ENCODE results near the gene TUBB4A.

DNA sequence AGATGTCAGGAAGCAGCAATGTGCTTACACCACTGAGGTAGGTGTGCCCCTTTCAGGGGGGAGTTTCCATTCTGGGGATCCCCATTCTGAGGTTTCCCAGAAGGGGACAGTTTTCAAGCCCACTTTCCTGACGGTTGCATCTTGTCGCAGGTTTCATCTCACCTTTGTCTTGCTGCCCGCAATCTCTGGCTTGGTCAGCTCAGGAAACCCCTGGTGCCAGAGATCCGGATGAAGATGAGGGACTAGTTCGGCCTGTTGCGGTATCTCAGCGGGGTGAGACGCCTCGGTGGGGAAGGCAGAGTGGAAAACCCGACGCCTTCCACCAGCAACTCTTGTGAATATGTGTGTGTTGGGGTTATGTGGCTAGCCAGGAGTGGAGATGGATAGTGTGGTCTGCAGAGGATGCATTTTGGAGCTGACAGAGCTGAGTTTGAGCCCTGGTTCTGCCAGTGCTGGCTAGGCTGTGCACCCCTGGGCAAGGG lies 41.8 kb upstream of the TUBB4A start:
- TF ChIP-seq PTBP1 (IDR thresholded peaks at IDR 0.05; ENCODE audit: low read depth, low read length) (no peak), HOXB6 (CRISPR knock-in tag; IDR thresholded peaks at IDR 0.05; ENCODE audit: borderline replicate concordance) (no peak), YBX1 (IDR thresholded peaks at IDR 0.05) (no peak), FOXM1 (IDR thresholded peaks at IDR 0.05; ENCODE audit: low read depth) (no peak), FOXM1 (CRISPR knock-in tag; IDR thresholded peaks at IDR 0.05; ENCODE audit: low read depth) (no peak)
- TF ChIP-seq, protein P1, sequence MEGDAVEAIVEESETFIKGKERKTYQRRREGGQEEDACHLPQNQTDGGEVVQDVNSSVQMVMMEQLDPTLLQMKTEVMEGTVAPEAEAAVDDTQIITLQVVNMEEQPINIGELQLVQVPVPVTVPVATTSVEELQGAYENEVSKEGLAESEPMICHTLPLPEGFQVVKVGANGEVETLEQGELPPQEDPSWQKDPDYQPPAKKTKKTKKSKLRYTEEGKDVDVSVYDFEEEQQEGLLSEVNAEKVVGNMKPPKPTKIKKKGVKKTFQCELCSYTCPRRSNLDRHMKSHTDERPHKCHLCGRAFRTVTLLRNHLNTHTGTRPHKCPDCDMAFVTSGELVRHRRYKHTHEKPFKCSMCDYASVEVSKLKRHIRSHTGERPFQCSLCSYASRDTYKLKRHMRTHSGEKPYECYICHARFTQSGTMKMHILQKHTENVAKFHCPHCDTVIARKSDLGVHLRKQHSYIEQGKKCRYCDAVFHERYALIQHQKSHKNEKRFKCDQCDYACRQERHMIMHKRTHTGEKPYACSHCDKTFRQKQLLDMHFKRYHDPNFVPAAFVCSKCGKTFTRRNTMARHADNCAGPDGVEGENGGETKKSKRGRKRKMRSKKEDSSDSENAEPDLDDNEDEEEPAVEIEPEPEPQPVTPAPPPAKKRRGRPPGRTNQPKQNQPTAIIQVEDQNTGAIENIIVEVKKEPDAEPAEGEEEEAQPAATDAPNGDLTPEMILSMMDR (IDR thresholded peaks at IDR 0.05 in 2 of 3, conservative IDR thresholded peaks at IDR 0.05 in 1 of 3; ENCODE audit: insufficient read depth in 2 of 3, low read depth in 1 of 3, low read length in 3 of 3) = no peak
